ENCODE results near the gene DERL3.

DERL3 gene

GRCh38 chr22:23791738-23792645 is 46.8 kb downstream of the DERL3 start:
- H3K9ac ChIP-seq (ENCODE audit: low read length) = no peak overlapping the region
- no peak overlapping the region for H3K4me3 ChIP-seq (ENCODE audit: low read depth in 1 of 2, low read length in 2 of 2)
- H3K4me1 ChIP-seq (ENCODE audit: insufficient read depth, low read length) = peaks cover 43% of the 10 kb centered on the region
- H3K36me3 ChIP-seq (ENCODE audit: insufficient read depth, low read length) = peaks cover 34% of the 10 kb centered on the region
- H3K27me3 ChIP-seq (ENCODE audit: control insufficient read depth in 1 of 2, insufficient read depth in 2 of 2, low read length in 2 of 2) = no peaks in the 10 kb centered on the region
- no peaks in the 10 kb centered on the region for H3K9me3 ChIP-seq (ENCODE audit: low read length)
- H3K27ac ChIP-seq (ENCODE audit: low read depth, low read length) = no peak overlapping the region

- H3K27ac ChIP-seq (ENCODE audit: low read depth, low read length) = peak overlapping the region; percentile 47
- H3K27me3 ChIP-seq (ENCODE audit: control insufficient read depth in 1 of 2, insufficient read depth in 2 of 2, low read length in 2 of 2) = no peaks in the 10 kb centered on the region
- no peaks in the 10 kb centered on the region for H3K9me3 ChIP-seq (ENCODE audit: low read length)
- H3K9ac ChIP-seq (ENCODE audit: low read length) = no peak overlapping the region
- H3K4me3 ChIP-seq (ENCODE audit: low read depth in 1 of 2, low read length in 2 of 2) = no peak overlapping the region
- H3K36me3 ChIP-seq (ENCODE audit: insufficient read depth, low read length) = peaks cover 30% of the 10 kb centered on the region
- H3K4me1 ChIP-seq (ENCODE audit: insufficient read depth, low read length) = peaks cover 48% of the 10 kb centered on the region
Measured at GRCh38 chr22:23790819-23791737, 47.7 kb downstream of the DERL3 start.

GRCh38 chr22:23789638-23790037 is 49.2 kb downstream of the DERL3 start:
- peaks cover 49% of the 10 kb centered on the region for H3K4me1 ChIP-seq (ENCODE audit: insufficient read depth, low read length)
- H3K9ac ChIP-seq (ENCODE audit: low read length) = no peak overlapping the region
- H3K4me3 ChIP-seq (ENCODE audit: low read depth in 1 of 2, low read length in 2 of 2) = no peak overlapping the region
- H3K36me3 ChIP-seq (ENCODE audit: insufficient read depth, low read length) = peaks cover 20% of the 10 kb centered on the region
- no peaks in the 10 kb centered on the region for H3K9me3 ChIP-seq (ENCODE audit: low read length)
- H3K27ac ChIP-seq (ENCODE audit: low read depth, low read length) = no peak overlapping the region
- no peaks in the 10 kb centered on the region for H3K27me3 ChIP-seq (ENCODE audit: control insufficient read depth in 1 of 2, insufficient read depth in 2 of 2, low read length in 2 of 2)

DNA sequence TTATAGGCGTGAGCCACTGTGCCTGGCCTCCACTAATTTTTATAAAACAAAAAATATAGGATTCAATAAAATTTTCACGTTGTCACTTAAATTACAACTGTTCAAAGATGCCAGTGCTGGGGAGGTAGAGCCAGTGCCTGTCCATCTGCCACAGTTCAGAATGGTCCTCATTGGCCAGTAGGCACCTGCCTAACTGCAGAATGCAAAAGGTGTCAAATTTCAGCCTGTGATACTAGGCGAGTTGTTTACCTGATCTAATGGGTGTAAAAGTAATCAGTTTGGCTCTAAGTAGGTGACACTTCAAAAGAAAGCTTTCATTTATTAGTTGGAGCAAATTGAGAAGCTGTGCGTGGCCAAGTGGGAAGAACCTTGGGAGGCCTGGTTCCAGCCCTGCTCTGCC is 49.7 kb downstream of the DERL3 start:
- peaks cover 49% of the 10 kb centered on the region for H3K4me1 ChIP-seq (ENCODE audit: insufficient read depth, low read length)
- no peak overlapping the region for H3K9ac ChIP-seq (ENCODE audit: low read length)
- H3K27ac ChIP-seq (ENCODE audit: low read depth, low read length) = no peak overlapping the region
- no peaks in the 10 kb centered on the region for H3K27me3 ChIP-seq (ENCODE audit: control insufficient read depth in 1 of 2, insufficient read depth in 2 of 2, low read length in 2 of 2)
- no peak overlapping the region for H3K4me3 ChIP-seq (ENCODE audit: low read depth in 1 of 2, low read length in 2 of 2)
- H3K9me3 ChIP-seq (ENCODE audit: low read length) = no peaks in the 10 kb centered on the region
- peaks cover 15% of the 10 kb centered on the region for H3K36me3 ChIP-seq (ENCODE audit: insufficient read depth, low read length)

DNA sequence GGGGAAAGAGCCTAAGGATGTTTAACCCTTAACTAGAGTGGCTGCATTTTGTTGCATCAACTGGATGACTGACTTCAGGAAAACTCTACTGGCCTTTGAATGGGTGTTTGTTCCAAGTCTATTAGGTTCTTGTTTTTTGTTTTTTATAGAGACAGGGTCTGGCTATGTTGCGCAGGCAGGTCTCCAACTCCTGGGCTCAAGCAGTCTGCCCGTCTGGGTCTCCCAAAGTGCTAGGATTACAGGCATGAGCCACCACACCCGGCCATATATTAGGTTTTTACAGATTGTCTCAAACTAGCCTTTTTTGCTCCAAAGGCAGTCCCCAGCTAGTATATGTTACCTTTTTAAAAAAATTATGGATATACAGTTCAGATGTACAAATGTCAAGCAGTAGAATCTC is 50.9 kb downstream of the DERL3 start:
- Histone ChIP-seq H3K4me3 (ENCODE audit: low read depth in 1 of 2, low read length in 2 of 2) (peak overlapping the region; percentile 63 to 72), H3K36me3 (ENCODE audit: insufficient read depth, low read length) (peaks cover 5% of the 10 kb centered on the region), H3K9ac (ENCODE audit: low read length) (peak overlapping the region; percentile 15), H3K27me3 (ENCODE audit: control insufficient read depth in 1 of 2, insufficient read depth in 2 of 2, low read length in 2 of 2) (no peaks in the 10 kb centered on the region), H3K9me3 (ENCODE audit: low read length) (no peaks in the 10 kb centered on the region), H3K4me1 (ENCODE audit: insufficient read depth, low read length) (peaks cover 49% of the 10 kb centered on the region), H3K27ac (ENCODE audit: low read depth, low read length) (no peak overlapping the region)

GRCh38 chr22:23787600-23787896 is 51.3 kb downstream of the DERL3 start:
- H3K9me3 ChIP-seq (ENCODE audit: low read length) = no peaks in the 10 kb centered on the region
- H3K4me1 ChIP-seq (ENCODE audit: insufficient read depth, low read length) = peaks cover 49% of the 10 kb centered on the region
- peak overlapping the region; percentile 15 for H3K9ac ChIP-seq (ENCODE audit: low read length)
- H3K27me3 ChIP-seq (ENCODE audit: control insufficient read depth in 1 of 2, insufficient read depth in 2 of 2, low read length in 2 of 2) = no peaks in the 10 kb centered on the region
- H3K27ac ChIP-seq (ENCODE audit: low read depth, low read length) = peak overlapping the region; percentile 98
- peaks cover 1% of the 10 kb centered on the region for H3K36me3 ChIP-seq (ENCODE audit: insufficient read depth, low read length)
- peak overlapping the region; percentile 63 to 72 for H3K4me3 ChIP-seq (ENCODE audit: low read depth in 1 of 2, low read length in 2 of 2)

- Histone ChIP-seq H3K27ac (ENCODE audit: low read depth, low read length) (peak within 1 kb of the TSS; percentile 98), H3K36me3 (ENCODE audit: insufficient read depth, low read length) (peaks cover 5% of the 10 kb centered on the region), H3K9me3 (ENCODE audit: low read length) (no peaks in the 10 kb centered on the region), H3K9ac (ENCODE audit: low read length) (peak within 1 kb of the TSS; percentile 60), H3K27me3 (ENCODE audit: control insufficient read depth in 1 of 2, insufficient read depth in 2 of 2, low read length in 2 of 2) (no peaks in the 10 kb centered on the region), H3K4me1 (ENCODE audit: insufficient read depth, low read length) (peaks cover 47% of the 10 kb centered on the region), H3K4me3 (ENCODE audit: low read depth in 1 of 2, low read length in 2 of 2) (peak within 1 kb of the TSS; percentile 63 to 72)
Measured at GRCh38 chr22:23786752-23787599, 51.8 kb downstream of the DERL3 start, which contains the start of gene SMARCB1. Gene SMARCB1 (plus strand): TSS chr22:23786966. CDS start chr22:23787170, 204 bp downstream.

GRCh38 chr22:23786261-23786710 is 52.5 kb downstream of the DERL3 start:
- Histone ChIP-seq H3K9me3 (ENCODE audit: low read length) (no peaks in the 10 kb centered on the region), H3K27ac (ENCODE audit: low read depth, low read length) (peak overlapping the region; percentile 98), H3K4me3 (ENCODE audit: low read depth in 1 of 2, low read length in 2 of 2) (peak overlapping the region; percentile 63 to 72), H3K9ac (ENCODE audit: low read length) (peak overlapping the region; percentile 60), H3K4me1 (ENCODE audit: insufficient read depth, low read length) (peaks cover 40% of the 10 kb centered on the region), H3K36me3 (ENCODE audit: insufficient read depth, low read length) (peaks cover 6% of the 10 kb centered on the region), H3K27me3 (ENCODE audit: control insufficient read depth in 1 of 2, insufficient read depth in 2 of 2, low read length in 2 of 2) (no peaks in the 10 kb centered on the region)

Measured in muscle layer of colon (tissue), 2 donors.